Smooth muscle cell (in vitro differentiated cells): ENCODE measurements around the gene LRCH1. TPM values are rescaled to one million over a fixed set of nuclear protein-coding genes. Genes with fewer than 3 reads are reported as not detected.

Experiments
- DNase-seq: peaks from one replicate; lab custom pipeline; 2025; ENCODE audit not compliant: unreplicated experiment; lab: John Stamatoyannopoulos, UW
- H2AFZ ChIP-seq: fragments of 200-600 bp; sonication (generic); 2 replicates; pipeline ENCODE4 v1.6.0; 2016; ENCODE audit warnings: antibody characterized with exemption, low read depth, mild to moderate bottlenecking
- H3F3A ChIP-seq: fragments of 200-600 bp; sonication (generic); 2 replicates; pipeline ENCODE4 v1.6.0; 2017; ENCODE audit warnings: antibody characterized with exemption, low read depth
- H3K27ac ChIP-seq: fragments of 200-600 bp; sonication (generic); 2 replicates; pipeline ENCODE4 v1.5.1; 2016; ENCODE audit warnings: low read depth, mild to moderate bottlenecking
- H3K27me3 ChIP-seq: fragments of 200-600 bp; sonication (generic); 2 replicates; pipeline ENCODE4 v1.6.1; 2016; ENCODE audit warnings: low read depth, mild to moderate bottlenecking
- H3K36me3 ChIP-seq: fragments of 200-600 bp; sonication (generic); 2 replicates; pipeline ENCODE4 v1.5.1; 2016; ENCODE audit warnings: low read depth
- H3K4me1 ChIP-seq: fragments of 200-600 bp; sonication (generic); 2 replicates; pipeline ENCODE4 v1.5.1; 2016; ENCODE audit warnings: low read depth
- H3K4me2 ChIP-seq: fragments of 200-600 bp; sonication (generic); 2 replicates; pipeline ENCODE4 v1.6.0; 2016; ENCODE audit warnings: mild to moderate bottlenecking
- H3K4me3 ChIP-seq: fragments of 200-600 bp; sonication (generic); 2 replicates; pipeline ENCODE4 v1.5.1; 2016; ENCODE audit warnings: mild to moderate bottlenecking
- H3K79me2 ChIP-seq: fragments of 200-600 bp; sonication (generic); 2 replicates; pipeline ENCODE4 v1.6.0; 2016; ENCODE audit warnings: low read depth, mild to moderate bottlenecking
- H3K9ac ChIP-seq: fragments of 200-600 bp; sonication (generic); 2 replicates; pipeline ENCODE4 v1.6.0; 2016; ENCODE audit warnings: low read depth
- H3K9me3 ChIP-seq: fragments of 200-600 bp; sonication (generic); replicated peaks from 2 replicates; pipeline ENCODE4 v1.5.1; 2016; ENCODE audit warnings: low read depth
- H4K20me1 ChIP-seq: fragments of 200-600 bp; sonication (generic); 2 replicates; pipeline ENCODE4 v1.6.0; 2016; ENCODE audit warnings: low read depth
- CTCF ChIP-seq: fragments of 200-600 bp; sonication (generic); IDR thresholded peaks from 2 replicates; pipeline ENCODE4 v1.5.1; 2017; ENCODE audit warnings: borderline replicate concordance, mild to moderate bottlenecking, antibody characterized with exemption; ENCODE audit not compliant: insufficient read depth, poor library complexity, severe bottlenecking
- WGBS: methylation state at CpG from one replicate; pipeline ENCODE4 v1.1.7; 2016; ENCODE audit warnings: low lambda C conversion rate; 5-methylcytosine and 5-hydroxymethylcytosine counted together
- polyA plus RNA-seq: library from polyadenylated mRNA; unstranded; fragments of >200 nt; fragmentation: Nextera tagmentation; extraction: Ambion mirVana; gene quantifications from 2 replicates; pipeline ENCODE4 v1.2.1, GENCODE V29; 2016
- total RNA-seq: library from RNA; depleted of rRNA; stranded (reverse); fragments of >200 nt; gene quantifications from 2 replicates; pipeline ENCODE4 v1.2.3, GENCODE V29; 2014

Gene LRCH1
- total and polyA plus RNA-seq, 2 experiments from 2014 or later: 9.4 to 27.7 TPM

DNA sequence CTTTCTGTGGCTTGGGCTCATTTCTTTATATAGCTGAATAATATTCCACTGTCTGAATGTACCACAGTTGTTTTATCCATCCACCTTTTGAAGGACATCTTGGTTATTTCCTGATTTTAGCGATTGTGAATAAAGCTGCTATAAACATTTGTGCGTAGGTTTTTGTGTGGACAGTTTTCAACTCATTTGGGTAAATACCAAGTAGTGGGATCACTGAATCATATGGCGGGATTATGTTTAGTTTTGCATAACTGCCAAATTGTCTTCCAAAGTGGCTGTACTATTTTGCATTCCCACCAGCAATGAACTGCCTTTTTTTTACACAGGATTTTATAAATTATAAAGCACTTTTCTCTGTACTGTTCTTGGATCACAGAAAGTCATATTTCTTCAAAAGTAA is 13.7 kb upstream of the LRCH1 start:
- Histone ChIP-seq H3K4me3 (no peak overlapping the region), H3K9me3 (no peaks in the 10 kb centered on the region), H2AFZ (no peak overlapping the region), H3K4me2 (no peak overlapping the region), H3K27ac (no peak overlapping the region), H3K9ac (no peak overlapping the region), H3K36me3 (no peaks in the 10 kb centered on the region), H3K79me2 (no peaks in the 10 kb centered on the region), H3K27me3 (no peaks in the 10 kb centered on the region), H3K4me1 (no peaks in the 10 kb centered on the region), H4K20me1 (no peaks in the 10 kb centered on the region), H3F3A (no peaks in the 10 kb centered on the region)
- DNase-seq: no peak
- TF ChIP-seq CTCF: no peak
- WGBS: 92% methylated on average over 3 of the region's 3 CpGs

DNA sequence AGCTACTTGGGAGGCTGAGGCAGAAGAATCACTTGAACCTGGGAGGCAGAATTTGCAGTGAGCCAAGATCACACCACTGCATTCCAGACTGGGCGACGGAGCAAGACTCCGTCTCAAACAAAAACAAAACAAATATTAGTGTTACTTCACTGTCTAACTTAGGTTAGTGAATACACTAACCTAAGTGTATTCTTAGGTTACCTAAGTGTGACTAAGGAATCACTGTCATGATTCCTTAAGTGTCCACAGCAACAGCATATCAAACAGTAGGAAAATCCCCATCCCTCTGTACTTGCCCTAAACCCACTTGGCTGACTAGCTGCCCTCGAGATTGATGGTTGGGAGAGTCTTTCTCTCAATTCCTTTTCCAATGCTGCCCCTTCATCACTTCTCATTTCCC is 11.8 kb upstream of the LRCH1 start:
- no peaks in the 10 kb centered on the region for H3K4me1 ChIP-seq
- no peak overlapping the region for H3K4me2 ChIP-seq
- no peak overlapping the region for H2AFZ ChIP-seq
- TF ChIP-seq CTCF: no peak
- no peaks in the 10 kb centered on the region for H4K20me1 ChIP-seq
- no peak for DNase-seq
- no peaks in the 10 kb centered on the region for H3F3A ChIP-seq
- WGBS: 88% methylated on average over 4 of the region's 4 CpGs
- H3K27ac ChIP-seq: no peak overlapping the region
- H3K4me3 ChIP-seq: no peak overlapping the region
- H3K79me2 ChIP-seq: no peaks in the 10 kb centered on the region
- no peaks in the 10 kb centered on the region for H3K9me3 ChIP-seq
- H3K36me3 ChIP-seq: no peaks in the 10 kb centered on the region
- no peaks in the 10 kb centered on the region for H3K27me3 ChIP-seq
- H3K9ac ChIP-seq: no peak overlapping the region

- no peak for TF ChIP-seq CTCF
- Histone ChIP-seq H3K4me2 (no peak overlapping the region), H3K9ac (no peak overlapping the region), H3K27ac (no peak overlapping the region), H3F3A (no peaks in the 10 kb centered on the region), H3K4me3 (no peak overlapping the region), H2AFZ (no peak overlapping the region), H3K27me3 (no peaks in the 10 kb centered on the region), H4K20me1 (no peaks in the 10 kb centered on the region), H3K36me3 (no peaks in the 10 kb centered on the region), H3K9me3 (no peaks in the 10 kb centered on the region), H3K4me1 (no peaks in the 10 kb centered on the region), H3K79me2 (no peaks in the 10 kb centered on the region)
- WGBS: 97% methylated on average over 4 of the region's 4 CpGs
- no peak for DNase-seq
Measured at GRCh38 chr13:46542833-46543232, 10.1 kb upstream of the LRCH1 start.

DNA sequence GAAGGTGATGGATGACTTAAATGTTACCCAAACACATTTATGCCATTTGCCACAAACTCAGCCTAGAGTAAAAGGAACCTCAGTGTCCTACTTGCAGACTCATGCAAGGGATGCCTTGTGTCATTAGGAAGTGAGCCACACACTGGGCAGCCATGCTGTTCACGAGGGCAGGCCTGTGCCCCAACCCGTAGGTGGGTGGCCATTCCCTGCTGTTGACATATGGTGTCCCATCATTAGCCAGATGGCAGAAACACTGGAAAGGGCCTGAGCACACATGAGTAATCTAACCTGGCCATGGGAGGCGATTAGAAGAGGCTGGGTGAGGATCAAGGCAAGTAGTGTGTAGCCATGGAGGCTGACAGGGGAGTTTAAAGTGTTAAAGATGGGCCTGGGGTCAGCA is 9.7 kb upstream of the LRCH1 start:
- no peak for DNase-seq

More for the DNA sequence above, 9.7 kb upstream of the LRCH1 start:
- no peak overlapping the region for H3K9ac ChIP-seq
- no peak overlapping the region for H3K4me2 ChIP-seq
- no peaks in the 10 kb centered on the region for H3K9me3 ChIP-seq
- no peaks in the 10 kb centered on the region for H4K20me1 ChIP-seq
- H3K27ac ChIP-seq: no peak overlapping the region
- no peak overlapping the region for H2AFZ ChIP-seq
- H3F3A ChIP-seq: no peaks in the 10 kb centered on the region
- H3K79me2 ChIP-seq: no peaks in the 10 kb centered on the region
- no peaks in the 10 kb centered on the region for H3K4me1 ChIP-seq
- no peak for TF ChIP-seq CTCF
- H3K36me3 ChIP-seq: no peaks in the 10 kb centered on the region
- WGBS: 95% methylated on average over 3 of the region's 3 CpGs
- H3K27me3 ChIP-seq: no peaks in the 10 kb centered on the region
- H3K4me3 ChIP-seq: no peak overlapping the region
